Osteocyte (in vitro differentiated cells): ENCODE results near the gene PLXNC1. TPM values are rescaled to one million over a fixed set of nuclear protein-coding genes. Genes with fewer than 3 reads are reported as not detected.
A peak's percentile ranks its signal among the peaks of the same experiment; 100 is the strongest.

Experiments
- DNase-seq: peaks from one replicate; pipeline ENCODE4 v3.0.0; 2021; ENCODE audit warnings: mixed read lengths; ENCODE audit not compliant: unreplicated experiment; ENCODE audit errors: extremely low spot score
- H3K27ac Mint-ChIP-seq: one replicate; pipeline ENCODE4 v1.8.0; 2021; ENCODE audit warnings: mild to moderate bottlenecking, mixed read lengths; ENCODE audit not compliant: unreplicated experiment
- H3K27me3 Mint-ChIP-seq: one replicate; pipeline ENCODE4 v1.8.0; 2021; ENCODE audit warnings: mixed read lengths; ENCODE audit not compliant: unreplicated experiment
- H3K36me3 Mint-ChIP-seq: one replicate; pipeline ENCODE4 v1.8.0; 2021; ENCODE audit warnings: mixed read lengths; ENCODE audit not compliant: unreplicated experiment
- H3K4me1 Mint-ChIP-seq: one replicate; pipeline ENCODE4 v1.8.0; 2021; ENCODE audit warnings: mixed read lengths; ENCODE audit not compliant: unreplicated experiment
- H3K4me3 Mint-ChIP-seq: one replicate; pipeline ENCODE4 v1.8.0; 2021; ENCODE audit warnings: mild to moderate bottlenecking, moderate library complexity, mixed read lengths; ENCODE audit not compliant: unreplicated experiment
- H3K9me3 Mint-ChIP-seq: one replicate; pipeline ENCODE4 v1.8.0; 2021; ENCODE audit warnings: mixed read lengths; ENCODE audit not compliant: unreplicated experiment
- CTCF ChIP-seq: fragments of 200-600 bp; sonication (generic); IDR thresholded peaks from 2 replicates; pipeline ENCODE4 v1.5.0; 2021; ENCODE audit warnings: antibody characterized with exemption, mild to moderate bottlenecking, moderate library complexity
- total RNA-seq: library from RNA; stranded (reverse); gene quantifications from 2 replicates; pipeline ENCODE4 v1.2.1, GENCODE V29; 2021

The PLXNC1 gene
- total RNA-seq, 1 donor from 2014 or later, result 0.32 TPM

DNA sequence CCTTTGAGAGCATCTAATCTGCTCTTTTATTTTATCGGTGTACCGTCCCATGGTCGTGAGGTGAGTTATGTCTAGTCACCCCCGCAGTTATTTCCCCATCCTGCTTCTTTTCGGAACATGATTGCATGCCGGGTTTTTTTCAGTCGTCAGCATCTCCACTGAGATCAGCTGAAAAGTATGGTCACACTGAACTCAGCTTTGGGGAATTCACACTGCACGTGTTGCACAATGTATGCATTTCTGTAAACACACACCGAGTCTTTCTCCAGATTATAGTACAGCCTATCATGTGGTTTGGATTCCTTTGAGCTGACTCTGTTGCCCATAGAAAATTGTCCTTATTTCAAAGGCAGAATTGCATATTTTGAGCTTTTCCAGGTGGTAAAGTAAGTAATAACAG lies 24.6 kb downstream of the PLXNC1 start:
- DNase-seq, result no peak
- H3K9me3 Mint-ChIP-seq, result peaks cover 1% of the 10 kb centered on the region
- H3K4me1 Mint-ChIP-seq, result peaks cover 11% of the 10 kb centered on the region
- no peak for TF ChIP-seq CTCF
- H3K27me3 Mint-ChIP-seq, result peaks cover 12% of the 10 kb centered on the region
- H3K4me3 Mint-ChIP-seq, result no peak overlapping the region
- H3K27ac Mint-ChIP-seq, result peak overlapping the region; percentile 54
- no peaks in the 10 kb centered on the region for H3K36me3 Mint-ChIP-seq

GRCh38 chr12:94173660-94174265 lies 25.4 kb downstream of the PLXNC1 start:
- peaks cover 7% of the 10 kb centered on the region for H3K9me3 Mint-ChIP-seq
- H3K4me1 Mint-ChIP-seq, result peaks cover 11% of the 10 kb centered on the region
- no peak for DNase-seq
- no peak for TF ChIP-seq CTCF
- peaks cover 4% of the 10 kb centered on the region for H3K27me3 Mint-ChIP-seq
- no peak overlapping the region for H3K27ac Mint-ChIP-seq
- no peak overlapping the region for H3K4me3 Mint-ChIP-seq
- no peaks in the 10 kb centered on the region for H3K36me3 Mint-ChIP-seq

DNA sequence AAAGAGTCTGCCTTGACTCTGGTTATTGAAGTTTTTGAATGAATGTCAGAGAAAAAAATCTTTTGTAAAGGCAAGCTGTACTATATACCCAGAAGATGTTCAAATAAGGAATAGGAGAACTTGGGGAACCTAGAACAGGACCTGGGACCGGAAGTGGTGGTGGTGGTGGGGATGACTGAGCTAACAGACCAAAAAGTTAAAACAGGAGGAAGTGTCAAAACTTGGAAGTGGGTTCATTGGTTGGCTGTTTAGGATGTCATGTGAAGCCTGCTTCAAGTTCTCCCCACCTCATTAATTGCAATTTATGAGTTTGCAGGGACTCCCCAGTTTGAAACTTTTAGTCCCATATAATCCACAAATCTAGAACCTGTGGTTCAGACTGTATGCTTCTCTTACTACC lies 26.2 kb downstream of the PLXNC1 start:
- Mint-ChIP-seq H3K27ac (no peak overlapping the region), H3K9me3 (peaks cover 11% of the 10 kb centered on the region), H3K4me1 (peaks cover 11% of the 10 kb centered on the region), H3K27me3 (peaks cover 3% of the 10 kb centered on the region), H3K4me3 (no peak overlapping the region), H3K36me3 (no peaks in the 10 kb centered on the region)
- no peak for TF ChIP-seq CTCF
- no peak for DNase-seq

DNA sequence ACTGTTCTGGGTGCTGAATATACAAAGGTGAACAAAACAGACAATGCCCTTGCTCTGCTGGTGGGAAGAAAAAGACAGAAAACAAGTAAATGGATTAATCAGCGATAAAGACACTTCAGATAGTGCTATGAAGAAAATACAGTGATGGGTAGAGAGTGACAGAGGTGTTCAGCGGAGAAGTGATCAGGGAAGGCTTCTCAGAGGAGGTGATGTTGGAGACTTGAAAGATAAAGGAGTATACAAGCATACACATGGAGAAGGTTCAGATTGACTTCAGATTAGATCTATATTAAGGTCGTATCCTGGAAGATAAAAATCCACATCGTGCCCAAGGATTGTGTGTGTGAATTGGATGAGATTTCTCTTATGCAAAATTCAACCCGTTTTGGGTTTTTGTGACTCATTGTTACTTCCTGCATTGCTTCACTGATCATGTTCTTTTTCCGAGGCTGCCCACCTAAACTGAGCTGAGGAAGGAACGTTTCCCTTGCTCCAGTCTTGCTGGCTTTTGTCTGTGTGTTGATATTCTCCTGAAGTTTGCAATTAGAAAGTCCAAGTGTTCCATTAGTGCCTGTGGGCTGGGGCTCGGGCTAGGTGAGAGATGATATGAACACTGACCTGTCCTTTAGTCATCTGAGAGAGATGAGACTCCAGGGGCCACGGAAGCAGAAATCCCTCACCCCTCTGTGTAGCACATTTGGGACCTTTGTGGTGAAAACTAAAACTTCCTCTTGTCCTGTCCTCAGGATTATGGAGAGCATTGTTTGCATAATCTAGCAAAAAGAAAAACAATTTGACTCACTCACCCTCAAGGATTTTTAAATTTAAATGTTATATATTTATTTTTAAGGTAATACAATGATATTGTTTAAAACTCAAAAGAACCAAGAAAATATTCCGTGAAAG lies 27.6 kb downstream of the PLXNC1 start:
- no peak overlapping the region for H3K4me3 Mint-ChIP-seq
- TF ChIP-seq CTCF, result no peak
- H3K4me1 Mint-ChIP-seq, result peaks cover 11% of the 10 kb centered on the region
- no peak overlapping the region for H3K27ac Mint-ChIP-seq
- no peaks in the 10 kb centered on the region for H3K36me3 Mint-ChIP-seq
- no peak for DNase-seq
- H3K9me3 Mint-ChIP-seq, result peaks cover 11% of the 10 kb centered on the region
- no peaks in the 10 kb centered on the region for H3K27me3 Mint-ChIP-seq

DNA sequence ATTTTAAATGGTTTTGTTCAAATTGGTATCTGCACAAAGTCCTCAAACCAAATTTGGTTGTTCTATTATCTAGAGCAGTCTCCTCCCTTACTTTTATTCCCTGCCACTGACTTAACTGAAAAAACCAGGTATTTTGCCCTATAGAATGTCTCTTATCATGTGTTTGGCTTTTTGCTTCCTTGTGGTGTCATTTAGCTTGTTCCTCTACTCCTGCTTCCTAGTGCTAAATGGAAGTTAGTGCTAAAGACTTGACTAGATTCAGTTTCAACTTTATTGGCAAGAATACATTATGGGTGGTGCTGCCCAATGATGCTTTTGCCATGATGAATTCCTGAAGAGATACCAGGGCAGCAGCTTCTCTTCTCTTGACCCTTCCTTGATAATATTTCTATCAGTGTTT lies 29.7 kb downstream of the PLXNC1 start:
- H3K4me1 Mint-ChIP-seq, result peaks cover 10% of the 10 kb centered on the region
- no peak for TF ChIP-seq CTCF
- H3K27ac Mint-ChIP-seq, result no peak overlapping the region
- H3K4me3 Mint-ChIP-seq, result no peak overlapping the region
- H3K27me3 Mint-ChIP-seq, result no peaks in the 10 kb centered on the region
- no peak for DNase-seq
- peaks cover 11% of the 10 kb centered on the region for H3K9me3 Mint-ChIP-seq
- H3K36me3 Mint-ChIP-seq, result no peaks in the 10 kb centered on the region
